GM12874 (cell line): Measurements from ENCODE around the gene DBR1.

Experiments
- TF ChIP-seq, protein P1 (sequence below): IDR thresholded peaks from 2 replicates; pipeline ENCODE4 v1.5.1; 2011; ENCODE audit warnings: low read depth, mild to moderate bottlenecking, control low read depth, low read length, moderate library complexity; ENCODE audit not compliant: insufficient read depth

DBR1 gene, protein sequence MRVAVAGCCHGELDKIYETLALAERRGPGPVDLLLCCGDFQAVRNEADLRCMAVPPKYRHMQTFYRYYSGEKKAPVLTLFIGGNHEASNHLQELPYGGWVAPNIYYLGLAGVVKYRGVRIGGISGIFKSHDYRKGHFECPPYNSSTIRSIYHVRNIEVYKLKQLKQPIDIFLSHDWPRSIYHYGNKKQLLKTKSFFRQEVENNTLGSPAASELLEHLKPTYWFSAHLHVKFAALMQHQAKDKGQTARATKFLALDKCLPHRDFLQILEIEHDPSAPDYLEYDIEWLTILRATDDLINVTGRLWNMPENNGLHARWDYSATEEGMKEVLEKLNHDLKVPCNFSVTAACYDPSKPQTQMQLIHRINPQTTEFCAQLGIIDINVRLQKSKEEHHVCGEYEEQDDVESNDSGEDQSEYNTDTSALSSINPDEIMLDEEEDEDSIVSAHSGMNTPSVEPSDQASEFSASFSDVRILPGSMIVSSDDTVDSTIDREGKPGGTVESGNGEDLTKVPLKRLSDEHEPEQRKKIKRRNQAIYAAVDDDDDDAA

DNA sequence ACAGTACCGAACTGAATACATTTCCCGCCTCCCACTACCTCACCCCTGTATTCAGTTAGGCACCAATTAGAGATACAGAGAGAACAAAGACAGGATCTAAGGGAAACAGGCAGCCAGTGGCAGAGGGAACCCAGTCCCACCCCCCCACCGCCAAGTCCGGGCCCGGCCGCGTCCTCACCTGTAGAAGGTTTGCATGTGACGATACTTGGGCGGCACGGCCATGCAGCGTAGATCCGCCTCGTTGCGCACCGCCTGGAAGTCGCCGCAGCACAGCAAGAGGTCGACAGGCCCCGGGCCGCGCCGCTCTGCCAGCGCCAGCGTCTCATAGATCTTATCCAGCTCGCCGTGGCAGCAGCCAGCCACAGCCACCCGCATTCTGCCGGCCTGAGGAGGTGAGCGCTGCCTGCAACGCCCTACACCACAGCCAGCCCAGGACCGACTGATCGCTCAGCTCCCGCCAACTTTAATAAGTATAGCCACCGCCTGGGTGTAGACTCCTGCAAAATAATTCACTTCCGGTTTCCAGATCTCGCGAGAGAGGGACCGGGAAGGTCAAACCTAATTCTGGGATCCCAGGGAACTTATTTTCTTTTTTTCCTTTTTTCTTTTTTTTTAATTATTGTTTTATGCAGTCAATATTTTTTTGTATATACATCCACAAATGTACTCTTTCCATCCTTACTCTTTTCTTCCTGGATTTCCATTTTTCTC, at the start of gene DBR1:
TSS of gene DBR1 (minus strand) at position 501 of the 711 bp plus-strand sequence. CDS start at position 375, 126 bp downstream.
- TF ChIP-seq, protein P1, sequence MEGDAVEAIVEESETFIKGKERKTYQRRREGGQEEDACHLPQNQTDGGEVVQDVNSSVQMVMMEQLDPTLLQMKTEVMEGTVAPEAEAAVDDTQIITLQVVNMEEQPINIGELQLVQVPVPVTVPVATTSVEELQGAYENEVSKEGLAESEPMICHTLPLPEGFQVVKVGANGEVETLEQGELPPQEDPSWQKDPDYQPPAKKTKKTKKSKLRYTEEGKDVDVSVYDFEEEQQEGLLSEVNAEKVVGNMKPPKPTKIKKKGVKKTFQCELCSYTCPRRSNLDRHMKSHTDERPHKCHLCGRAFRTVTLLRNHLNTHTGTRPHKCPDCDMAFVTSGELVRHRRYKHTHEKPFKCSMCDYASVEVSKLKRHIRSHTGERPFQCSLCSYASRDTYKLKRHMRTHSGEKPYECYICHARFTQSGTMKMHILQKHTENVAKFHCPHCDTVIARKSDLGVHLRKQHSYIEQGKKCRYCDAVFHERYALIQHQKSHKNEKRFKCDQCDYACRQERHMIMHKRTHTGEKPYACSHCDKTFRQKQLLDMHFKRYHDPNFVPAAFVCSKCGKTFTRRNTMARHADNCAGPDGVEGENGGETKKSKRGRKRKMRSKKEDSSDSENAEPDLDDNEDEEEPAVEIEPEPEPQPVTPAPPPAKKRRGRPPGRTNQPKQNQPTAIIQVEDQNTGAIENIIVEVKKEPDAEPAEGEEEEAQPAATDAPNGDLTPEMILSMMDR = no peak

DNA sequence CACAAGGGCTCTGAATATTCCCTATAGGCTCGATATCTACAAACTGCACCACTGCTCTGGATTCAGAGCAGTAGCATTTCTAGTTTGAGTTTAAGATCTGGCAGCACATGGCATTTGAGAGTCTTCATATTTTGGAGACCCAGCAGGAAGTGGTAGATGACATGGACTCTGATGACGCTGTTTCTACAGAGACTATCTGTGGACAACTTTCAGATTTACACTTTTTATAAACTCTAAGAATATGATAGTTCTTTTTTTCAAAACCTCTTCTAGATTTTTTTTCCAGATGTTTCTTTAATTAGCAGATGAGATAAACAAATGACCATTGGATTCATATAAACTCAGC, 48.2 kb upstream of the DBR1 start:
- TF ChIP-seq, protein P1 = no peak

DNA sequence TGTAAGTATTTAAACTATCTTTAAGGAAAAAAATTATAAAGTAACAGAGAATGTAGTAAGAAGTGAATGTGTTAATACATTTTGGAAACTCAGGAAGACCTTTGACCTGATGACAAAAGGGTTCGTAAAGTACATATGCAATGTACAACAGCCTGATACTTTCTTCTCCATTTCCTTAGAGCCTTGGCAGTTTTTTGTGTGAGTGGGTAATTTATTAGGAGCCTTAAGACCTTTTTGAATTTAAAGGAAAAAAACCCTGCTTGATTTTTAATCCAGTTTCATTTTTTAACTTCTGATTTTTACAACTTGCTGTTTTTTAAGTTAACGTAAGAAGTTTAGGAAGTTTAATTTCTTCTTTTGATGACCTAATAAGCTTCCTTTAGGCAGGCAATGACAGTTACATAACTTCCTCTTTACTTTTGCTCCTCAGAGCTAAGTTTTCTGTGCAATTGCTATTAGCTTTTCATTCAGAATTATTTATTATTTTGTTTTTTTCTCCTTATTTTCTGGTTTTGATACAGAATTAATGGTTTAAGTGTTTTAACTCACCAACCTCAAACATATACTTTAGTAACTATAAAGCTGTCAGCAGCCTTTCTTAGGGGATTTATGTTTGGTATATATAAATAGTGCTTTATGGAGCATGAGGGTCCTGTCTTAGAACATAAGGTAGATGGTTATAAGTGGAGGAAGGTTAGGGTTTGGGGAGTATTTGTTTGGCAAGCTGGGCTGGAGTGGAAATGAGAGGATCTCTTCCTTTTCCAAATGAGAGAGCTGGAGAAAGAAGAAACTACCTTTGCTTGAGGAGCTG, 47.6 kb upstream of the DBR1 start:
- TF ChIP-seq, protein P1 = no peak

DNA sequence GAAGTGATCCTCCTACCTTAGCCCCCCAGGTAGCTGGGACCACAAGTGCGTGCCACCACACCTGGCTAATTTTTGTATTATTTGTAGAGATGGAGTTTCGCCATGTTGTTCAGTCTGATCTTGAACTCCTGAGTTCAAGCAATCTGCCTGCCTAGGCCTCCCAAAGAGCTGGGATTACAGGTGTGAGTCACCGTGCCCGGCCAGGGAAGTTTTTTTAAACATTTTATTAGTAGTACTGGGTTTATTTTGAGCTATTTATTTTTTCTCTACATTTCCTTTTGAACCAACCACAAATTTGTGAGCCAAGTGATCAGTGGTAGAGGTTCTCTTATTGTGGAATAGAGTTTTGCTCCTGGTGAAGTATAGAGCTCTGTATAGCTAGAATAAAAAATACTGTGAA, 46.1 kb upstream of the DBR1 start:
- TF ChIP-seq, protein P1 = no peak

DNA sequence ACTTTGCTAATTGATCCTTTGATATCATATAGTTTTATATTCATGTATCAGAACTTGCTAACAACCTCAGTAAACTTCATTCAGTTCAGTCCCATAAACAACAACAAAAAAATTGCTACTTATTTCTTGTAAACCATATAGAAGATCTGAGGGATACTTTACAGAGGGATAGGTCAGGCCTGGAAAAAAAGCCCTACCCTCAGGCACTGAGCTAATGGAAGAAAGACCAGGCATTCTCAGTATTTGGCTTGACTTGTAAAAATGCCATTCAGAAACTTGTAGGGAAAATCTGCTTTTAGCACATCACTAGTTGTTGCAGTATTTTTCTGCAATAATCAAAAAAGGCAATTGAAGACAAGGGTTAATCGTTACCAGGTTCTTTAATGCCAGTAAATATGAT, 45.5 kb upstream of the DBR1 start:
- TF ChIP-seq, protein P1 = no peak

DNA sequence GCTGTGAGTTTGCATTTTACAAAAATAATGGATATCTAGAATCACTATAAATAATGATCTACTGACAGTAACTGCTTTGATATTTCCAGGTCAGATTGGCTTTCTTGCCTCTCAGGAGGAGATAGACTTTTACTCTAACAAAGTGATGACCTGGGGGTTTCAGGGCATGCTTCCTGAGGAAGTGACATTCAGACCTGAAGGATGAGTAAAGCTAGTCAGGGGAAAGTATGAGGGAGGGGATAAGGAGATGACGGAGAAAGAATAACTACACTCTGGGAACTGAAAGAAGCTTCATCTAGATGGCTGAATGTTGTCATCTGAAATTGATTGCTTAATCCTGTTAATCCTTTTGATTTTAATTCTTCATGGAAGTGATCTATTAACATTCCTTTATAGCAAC, 44.5 kb upstream of the DBR1 start:
- TF ChIP-seq, protein P1 = no peak

DNA sequence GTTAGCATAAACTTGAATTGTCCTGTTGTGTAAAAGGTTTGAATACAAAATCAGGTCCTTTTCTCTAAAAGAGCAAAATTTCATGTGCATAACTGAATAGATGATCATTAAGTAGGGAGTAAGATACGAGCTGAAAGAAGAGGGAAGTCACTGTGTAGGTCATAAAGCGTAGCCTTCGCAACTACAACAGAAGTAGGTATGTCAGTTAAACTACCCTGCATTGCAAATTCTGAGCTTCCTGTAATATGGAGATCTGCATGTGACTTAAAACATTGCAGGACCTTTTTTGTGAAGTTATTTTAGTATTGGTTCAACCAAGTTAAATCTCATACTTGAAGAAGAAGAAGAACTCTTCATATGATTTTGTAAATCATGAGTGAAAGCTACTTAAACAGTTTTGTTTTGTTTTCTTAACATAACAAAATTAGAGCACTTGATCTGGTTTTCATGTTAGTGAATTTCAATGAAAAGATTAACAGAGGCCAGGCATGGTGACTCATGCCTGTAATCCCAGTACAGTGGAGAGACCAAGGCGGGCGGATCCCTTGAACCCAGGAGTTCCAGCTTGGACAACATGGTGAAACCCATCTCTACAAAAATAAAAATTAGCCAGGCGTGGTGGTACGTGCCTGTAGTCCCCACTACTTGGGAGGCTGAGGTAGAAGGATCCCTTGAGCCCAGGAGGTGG, 38.8 kb upstream of the DBR1 start:
- TF ChIP-seq, protein P1 = no peak
